CD4-positive, alpha-beta T cell (primary cell): ENCODE measurements around the gene ANKS1B. TPM values are rescaled to one million over a fixed set of nuclear protein-coding genes. Genes with fewer than 3 reads are reported as not detected.

Experiments
- ATAC-seq: fragments of 200-7000 bp; cut with Tn5 transposase; one replicate; pipeline ENCODE4 v1.10.0; 2022; ENCODE audit warnings: mild to moderate bottlenecking; ENCODE audit not compliant: poor library complexity
- CTCF ChIA-PET: fragments of 350-600 bp; sonication (Branson Sonifier 250); formaldehyde crosslinking; loops from one replicate; lab custom pipeline; 2021; ENCODE audit warnings: antibody characterized with exemption, inconsistent platforms; lab: Charles Lee
- POLR2A ChIA-PET: fragments of 350-600 bp; sonication (Branson Sonifier 250); formaldehyde crosslinking; loops from one replicate; lab custom pipeline; 2021; ENCODE audit warnings: antibody characterized with exemption, inconsistent platforms; lab: Charles Lee
- DNase-seq, 14 experiments: peaks; one replicate each; pipeline ENCODE4 v3.0.0-alpha.2; 2013 to 2020; ENCODE audit warnings: mixed read lengths in 2 of 14
- H3K27ac ChIP-seq, 2 donors: one replicate each; pipeline versions ENCODE4 v1.5.1 to v1.7.0; 2013; ENCODE audit warnings: low read length in 2 of 2, low read depth in 1 of 2, mild to moderate bottlenecking in 1 of 2
- H3K27me3 ChIP-seq, 2 experiments: 1 replicate in 1 of 2; 2 replicates in 1 of 2; pipeline versions ENCODE4 v1.6.1 to v1.7.0; 2013; ENCODE audit warnings: low read length in 2 of 2, control low read depth in 1 of 2, mild to moderate bottlenecking in 1 of 2, moderate library complexity in 1 of 2; ENCODE audit not compliant: insufficient read depth in 2 of 2, control insufficient read depth in 1 of 2
- H3K36me3 ChIP-seq: one replicate; pipeline ENCODE4 v1.6.1; 2013; ENCODE audit warnings: low read length, control low read depth; ENCODE audit not compliant: insufficient read depth
- H3K4me1 ChIP-seq: one replicate; pipeline ENCODE4 v1.6.1; 2013; ENCODE audit warnings: low read length, control low read depth; ENCODE audit not compliant: insufficient read depth
- H3K4me3 ChIP-seq: one replicate; pipeline ENCODE4 v1.5.1; 2013; ENCODE audit warnings: mild to moderate bottlenecking, low read length, moderate library complexity
- H3K9me3 ChIP-seq, 2 experiments: 1 replicate in 1 of 2; 2 replicates in 1 of 2; pipeline versions ENCODE4 v1.6.1 to v1.7.0; 2013; ENCODE audit warnings: low read length in 2 of 2, mild to moderate bottlenecking in 2 of 2, control low read depth in 1 of 2, moderate library complexity in 1 of 2; ENCODE audit not compliant: control insufficient read depth in 1 of 2, insufficient read depth in 1 of 2
- H3K27ac Mint-ChIP-seq: one replicate; pipeline ENCODE4 v1.8.0; 2020; ENCODE audit warnings: mixed read lengths
- H3K27me3 Mint-ChIP-seq: one replicate; pipeline ENCODE4 v1.8.0; 2021; ENCODE audit warnings: mixed read lengths
- H3K36me3 Mint-ChIP-seq: one replicate; pipeline ENCODE4 v1.8.0; 2021; ENCODE audit warnings: low read depth, mixed read lengths
- H3K4me1 Mint-ChIP-seq: one replicate; pipeline ENCODE4 v1.8.0; 2021; ENCODE audit warnings: low read depth, mixed read lengths
- H3K4me3 Mint-ChIP-seq: one replicate; pipeline ENCODE4 v1.8.0; 2020; ENCODE audit warnings: mild to moderate bottlenecking, mixed read lengths
- H3K9me3 Mint-ChIP-seq: one replicate; pipeline ENCODE4 v1.8.0; 2020; ENCODE audit warnings: mixed read lengths
- CTCF ChIP-seq: fragments of 200-600 bp; IDR thresholded peaks from one replicate; pipeline ENCODE4 v1.8.0; 2022; ENCODE audit warnings: antibody characterized with exemption, mild to moderate bottlenecking
- intact Hi-C, 2 experiments: fragments of 100-400 bp; cut with DNase I in 1 of 2; cut with micrococcal nuclease in 1 of 2; formaldehyde crosslinking; loops; one replicate each; pipeline versions ENCODE4 v1.15.1 to v1.9.0; 2023 to 2025; cut with DNase I, micrococcal nuclease
- total RNA-seq, 174 experiments: library from RNA in 2 of 174; stranded (reverse) in 2 of 174; gene quantifications; one replicate each; pipeline ENCODE4 v1.2.3 and lab custom pipeline; 2021 to 2026

ANKS1B gene
- total RNA-seq, 2 experiments from 2014 or later: 0.16 to 1.1 TPM

- no peak for ATAC-seq
- no peaks in the 10 kb centered on the region for H3K4me1 ChIP-seq
- no peak overlapping the region for H3K27ac Mint-ChIP-seq
- POLR2A ChIA-PET: no interaction called here
- H3K4me3 Mint-ChIP-seq: no peak overlapping the region
- no peak for DNase-seq
- peaks cover 3% of the 10 kb centered on the region for H3K9me3 Mint-ChIP-seq
- TF ChIP-seq CTCF: no peak
- intact Hi-C loops: no loop called here
- H3K36me3 Mint-ChIP-seq: no peaks in the 10 kb centered on the region
- no peaks in the 10 kb centered on the region for H3K27me3 Mint-ChIP-seq
- CTCF ChIA-PET: no interaction called here
- no peaks in the 10 kb centered on the region for H3K27me3 ChIP-seq
- H3K27ac ChIP-seq: no peak overlapping the region
- H3K4me1 Mint-ChIP-seq: no peaks in the 10 kb centered on the region
- H3K4me3 ChIP-seq: no peak overlapping the region
- H3K9me3 ChIP-seq: no peaks in the 10 kb centered on the region
- no peaks in the 10 kb centered on the region for H3K36me3 ChIP-seq
These were observed 837.6 kb downstream of the ANKS1B start for GRCh38 chr12:99147130-99147529.

GRCh38 chr12:99146730-99147129, 838.0 kb downstream of the ANKS1B start:
- Histone ChIP-seq H3K27me3 (no peaks in the 10 kb centered on the region), H3K36me3 (no peaks in the 10 kb centered on the region), H3K4me1 (no peaks in the 10 kb centered on the region), H3K9me3 (no peaks in the 10 kb centered on the region), H3K4me3 (no peak overlapping the region), H3K27ac (no peak overlapping the region)
- no peaks in the 10 kb centered on the region for H3K36me3 Mint-ChIP-seq
- intact Hi-C loops: no loop called here
- CTCF ChIA-PET: no interaction called here
- no peak overlapping the region for H3K4me3 Mint-ChIP-seq
- H3K27me3 Mint-ChIP-seq: no peaks in the 10 kb centered on the region
- ATAC-seq (no peak), DNase-seq (no peak)
- peaks cover 3% of the 10 kb centered on the region for H3K9me3 Mint-ChIP-seq
- H3K27ac Mint-ChIP-seq: no peak overlapping the region
- POLR2A ChIA-PET: no interaction called here
- no peak for TF ChIP-seq CTCF
- no peaks in the 10 kb centered on the region for H3K4me1 Mint-ChIP-seq

- ChIA-PET CTCF (no interaction called here), POLR2A (no interaction called here)
- H3K4me1 Mint-ChIP-seq: no peaks in the 10 kb centered on the region
These were observed 838.6 kb downstream of the ANKS1B start for GRCh38 chr12:99146185-99146584.

More at GRCh38 chr12:99146185-99146584, 838.6 kb downstream of the ANKS1B start:
- TF ChIP-seq CTCF: no peak
- no peak overlapping the region for H3K4me3 Mint-ChIP-seq
- ATAC-seq (no peak), DNase-seq (no peak)
- no peaks in the 10 kb centered on the region for H3K4me1 ChIP-seq
- H3K27ac Mint-ChIP-seq: no peak overlapping the region
- no peaks in the 10 kb centered on the region for H3K36me3 Mint-ChIP-seq
- no peaks in the 10 kb centered on the region for H3K27me3 ChIP-seq
- intact Hi-C loops: no loop called here
- H3K27me3 Mint-ChIP-seq: no peaks in the 10 kb centered on the region
- H3K36me3 ChIP-seq: no peaks in the 10 kb centered on the region
- no peak overlapping the region for H3K4me3 ChIP-seq
- peaks cover 3% of the 10 kb centered on the region for H3K9me3 Mint-ChIP-seq
- no peaks in the 10 kb centered on the region for H3K9me3 ChIP-seq
- no peak overlapping the region for H3K27ac ChIP-seq
